Measurements from ENCODE around the gene NUDT4. TPM values are rescaled to one million over a fixed set of nuclear protein-coding genes. Genes with fewer than 3 reads are reported as not detected.

Gene NUDT4
- total RNA-seq, 2 experiments from 2014 or later = 26.4 to 32.4 TPM

DNA sequence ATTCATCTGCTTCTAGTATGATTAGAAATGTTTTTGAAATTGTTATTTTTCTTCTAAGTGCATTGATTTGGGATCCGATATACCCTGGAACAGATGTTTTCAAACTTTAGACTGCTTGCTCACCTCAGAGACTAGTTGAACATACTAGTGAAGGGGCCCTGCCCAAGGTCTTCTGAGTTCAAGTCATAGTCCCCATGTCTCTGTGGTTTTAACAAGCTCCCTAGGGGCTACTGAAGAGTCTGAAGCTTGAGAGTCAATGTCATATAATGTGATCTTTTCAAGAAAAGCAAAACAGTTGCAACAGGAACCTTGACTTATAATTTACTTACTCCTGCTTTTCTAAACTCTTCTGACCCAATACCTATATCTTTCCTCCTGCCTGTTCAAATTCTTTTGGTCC, 71.6 kb downstream of the NUDT4 start:
- H3K79me2 ChIP-seq (ENCODE audit: insufficient read depth, low read depth, low read length) = no peaks in the 10 kb centered on the region
- no TSS peak for BruUV-seq (replicated peaks)
- H3K4me1 ChIP-seq (ENCODE audit: insufficient read depth, low read length, poor library complexity, severe bottlenecking) = peaks cover 10% of the 10 kb centered on the region
- ChIA-PET CTCF (ENCODE audit: unreplicated experiment) (no interaction called here), POLR2A (interaction anchor here (0.7 to 1.6 kb wide), 2 partner anchors 11 to 15 kb away, joined by 3 to 5 read pairs; no protein-coding TSS in a partner anchor)
- no peak overlapping the region for H3K4me3 ChIP-seq (ENCODE audit: low read depth, low read length, poor library complexity, severe bottlenecking)
- peak; percentile 28 for DNase-seq (ENCODE audit: low spot score)
- no peaks in the 10 kb centered on the region for H3K36me3 ChIP-seq (ENCODE audit: insufficient read depth, low read length)
- H3K9me2 ChIP-seq (ENCODE audit: insufficient read depth, low read length) = no peaks in the 10 kb centered on the region
- no peak for TF ChIP-seq EZH2phosphoT487 (IDR thresholded peaks at IDR 0.05; ENCODE audit: borderline replicate concordance, low read depth, low read length)
- TF ChIP-seq, protein P1, sequence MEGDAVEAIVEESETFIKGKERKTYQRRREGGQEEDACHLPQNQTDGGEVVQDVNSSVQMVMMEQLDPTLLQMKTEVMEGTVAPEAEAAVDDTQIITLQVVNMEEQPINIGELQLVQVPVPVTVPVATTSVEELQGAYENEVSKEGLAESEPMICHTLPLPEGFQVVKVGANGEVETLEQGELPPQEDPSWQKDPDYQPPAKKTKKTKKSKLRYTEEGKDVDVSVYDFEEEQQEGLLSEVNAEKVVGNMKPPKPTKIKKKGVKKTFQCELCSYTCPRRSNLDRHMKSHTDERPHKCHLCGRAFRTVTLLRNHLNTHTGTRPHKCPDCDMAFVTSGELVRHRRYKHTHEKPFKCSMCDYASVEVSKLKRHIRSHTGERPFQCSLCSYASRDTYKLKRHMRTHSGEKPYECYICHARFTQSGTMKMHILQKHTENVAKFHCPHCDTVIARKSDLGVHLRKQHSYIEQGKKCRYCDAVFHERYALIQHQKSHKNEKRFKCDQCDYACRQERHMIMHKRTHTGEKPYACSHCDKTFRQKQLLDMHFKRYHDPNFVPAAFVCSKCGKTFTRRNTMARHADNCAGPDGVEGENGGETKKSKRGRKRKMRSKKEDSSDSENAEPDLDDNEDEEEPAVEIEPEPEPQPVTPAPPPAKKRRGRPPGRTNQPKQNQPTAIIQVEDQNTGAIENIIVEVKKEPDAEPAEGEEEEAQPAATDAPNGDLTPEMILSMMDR (conservative IDR thresholded peaks at IDR 0.05; ENCODE audit: low read length) = no peak
- no peak overlapping the region for H3K4me2 ChIP-seq (ENCODE audit: low read length)
- no peaks in the 10 kb centered on the region for H3K9me3 ChIP-seq (ENCODE audit: low read length)
- H4K20me1 ChIP-seq (ENCODE audit: insufficient read depth, low read length) = no peaks in the 10 kb centered on the region
- intact Hi-C loops (cut with micrococcal nuclease; ENCODE audit: unreplicated experiment) = loop anchor here (10.0 kb wide), 1 partner anchor 226 kb away; the partner anchor contains the start of gene CRADD
- no peak overlapping the region for H2AFZ ChIP-seq (ENCODE audit: low read length)
- H3K27ac ChIP-seq (ENCODE audit: low read depth, low read length, poor library complexity, severe bottlenecking) = no peak overlapping the region

DNA sequence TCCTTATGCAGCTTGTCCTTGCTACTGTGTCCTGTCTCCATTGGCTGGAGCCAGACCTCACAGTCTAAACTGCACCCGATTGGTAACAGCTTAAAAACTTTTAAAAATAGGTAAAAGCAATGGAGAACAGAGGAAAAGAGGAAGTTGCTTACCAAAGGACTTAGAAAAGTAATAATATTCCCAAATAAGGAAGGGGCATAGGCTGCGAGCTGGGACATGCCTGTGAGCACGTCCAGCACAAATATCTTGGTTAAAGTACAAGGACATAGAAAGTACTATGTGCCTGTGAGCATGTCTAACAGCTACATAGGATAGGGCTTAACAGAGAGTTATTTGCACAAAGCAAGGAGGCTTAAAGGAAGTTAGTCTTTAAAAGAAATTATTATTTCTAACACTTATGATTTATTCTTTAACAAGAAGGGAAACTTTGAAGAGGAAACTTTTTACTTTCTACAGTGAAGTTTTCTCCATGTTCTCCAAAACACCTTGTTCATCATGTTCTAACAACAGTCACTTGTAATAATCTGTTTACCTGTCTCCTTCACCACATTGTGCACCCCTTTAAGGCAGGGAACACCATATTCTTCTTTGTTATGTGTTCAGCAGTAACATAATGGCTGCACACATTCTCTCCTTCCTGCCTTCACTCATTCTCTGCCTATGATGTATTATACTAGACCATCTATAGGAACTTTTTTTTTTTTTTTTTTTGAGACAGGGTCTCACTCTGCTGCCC, 73.9 kb downstream of the NUDT4 start:
- Histone ChIP-seq H3K4me1 (ENCODE audit: insufficient read depth, low read length, poor library complexity, severe bottlenecking) (peaks cover 10% of the 10 kb centered on the region), H4K20me1 (ENCODE audit: insufficient read depth, low read length) (no peaks in the 10 kb centered on the region), H3K4me3 (ENCODE audit: low read depth, low read length, poor library complexity, severe bottlenecking) (no peak overlapping the region), H3K4me2 (ENCODE audit: low read length) (no peak overlapping the region), H3K9me3 (ENCODE audit: low read length) (no peaks in the 10 kb centered on the region), H2AFZ (ENCODE audit: low read length) (no peak overlapping the region), H3K27ac (ENCODE audit: low read depth, low read length, poor library complexity, severe bottlenecking) (no peak overlapping the region), H3K79me2 (ENCODE audit: insufficient read depth, low read depth, low read length) (no peaks in the 10 kb centered on the region), H3K36me3 (ENCODE audit: insufficient read depth, low read length) (no peaks in the 10 kb centered on the region), H3K9me2 (ENCODE audit: insufficient read depth, low read length) (no peaks in the 10 kb centered on the region)
- intact Hi-C loops (cut with micrococcal nuclease; ENCODE audit: unreplicated experiment) = no loop called here
- DNase-seq (ENCODE audit: low spot score) = no peak
- POLR2A ChIA-PET = interaction anchor here (0.8 kb wide), 1 partner anchor 13 kb away, joined by 3 read pairs; no protein-coding TSS in a partner anchor
- CTCF ChIA-PET (ENCODE audit: unreplicated experiment) = no interaction called here
- BruUV-seq (replicated peaks) = no TSS peak
- TF ChIP-seq, protein P1 (conservative IDR thresholded peaks at IDR 0.05; ENCODE audit: low read length) = no peak
- TF ChIP-seq EZH2phosphoT487 (IDR thresholded peaks at IDR 0.05; ENCODE audit: borderline replicate concordance, low read depth, low read length) = no peak

DNA sequence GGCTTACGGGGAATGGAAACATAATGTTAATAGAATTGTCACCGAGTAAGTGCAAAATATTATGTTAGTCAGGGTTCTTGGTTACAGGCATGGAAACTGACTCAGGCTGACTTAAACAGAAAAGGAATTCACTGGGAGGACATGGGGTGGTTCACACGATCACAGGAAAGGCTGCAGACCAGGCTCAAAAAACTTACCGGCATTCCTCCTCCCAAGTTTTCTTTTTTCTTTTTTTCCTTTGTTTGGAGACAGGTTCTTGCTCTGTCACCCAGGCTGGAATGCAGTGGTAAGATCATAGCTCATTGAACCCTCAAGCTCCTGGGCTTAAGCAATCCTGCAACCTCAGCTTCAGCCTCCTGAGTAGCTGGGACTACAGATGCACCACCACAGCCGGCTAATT, 75.9 kb downstream of the NUDT4 start:
- Histone ChIP-seq H3K9me3 (ENCODE audit: low read length) (no peaks in the 10 kb centered on the region), H4K20me1 (ENCODE audit: insufficient read depth, low read length) (no peaks in the 10 kb centered on the region), H3K27ac (ENCODE audit: low read depth, low read length, poor library complexity, severe bottlenecking) (no peak overlapping the region), H3K36me3 (ENCODE audit: insufficient read depth, low read length) (no peaks in the 10 kb centered on the region), H3K9me2 (ENCODE audit: insufficient read depth, low read length) (no peaks in the 10 kb centered on the region), H3K4me1 (ENCODE audit: insufficient read depth, low read length, poor library complexity, severe bottlenecking) (peaks cover 10% of the 10 kb centered on the region), H2AFZ (ENCODE audit: low read length) (no peak overlapping the region), H3K4me3 (ENCODE audit: low read depth, low read length, poor library complexity, severe bottlenecking) (no peak overlapping the region), H3K4me2 (ENCODE audit: low read length) (no peak overlapping the region), H3K79me2 (ENCODE audit: insufficient read depth, low read depth, low read length) (no peaks in the 10 kb centered on the region)
- intact Hi-C loops (cut with micrococcal nuclease; ENCODE audit: unreplicated experiment) = no loop called here
- TF ChIP-seq, protein P1 (conservative IDR thresholded peaks at IDR 0.05; ENCODE audit: low read length) = no peak
- TF ChIP-seq EZH2phosphoT487 (IDR thresholded peaks at IDR 0.05; ENCODE audit: borderline replicate concordance, low read depth, low read length) = no peak
- no TSS peak for BruUV-seq (replicated peaks)
- ChIA-PET POLR2A (no interaction called here), CTCF (ENCODE audit: unreplicated experiment) (no interaction called here)
- DNase-seq (ENCODE audit: low spot score) = no peak
